ENCODE results near the gene CELF1.

The CELF1 gene

DNA sequence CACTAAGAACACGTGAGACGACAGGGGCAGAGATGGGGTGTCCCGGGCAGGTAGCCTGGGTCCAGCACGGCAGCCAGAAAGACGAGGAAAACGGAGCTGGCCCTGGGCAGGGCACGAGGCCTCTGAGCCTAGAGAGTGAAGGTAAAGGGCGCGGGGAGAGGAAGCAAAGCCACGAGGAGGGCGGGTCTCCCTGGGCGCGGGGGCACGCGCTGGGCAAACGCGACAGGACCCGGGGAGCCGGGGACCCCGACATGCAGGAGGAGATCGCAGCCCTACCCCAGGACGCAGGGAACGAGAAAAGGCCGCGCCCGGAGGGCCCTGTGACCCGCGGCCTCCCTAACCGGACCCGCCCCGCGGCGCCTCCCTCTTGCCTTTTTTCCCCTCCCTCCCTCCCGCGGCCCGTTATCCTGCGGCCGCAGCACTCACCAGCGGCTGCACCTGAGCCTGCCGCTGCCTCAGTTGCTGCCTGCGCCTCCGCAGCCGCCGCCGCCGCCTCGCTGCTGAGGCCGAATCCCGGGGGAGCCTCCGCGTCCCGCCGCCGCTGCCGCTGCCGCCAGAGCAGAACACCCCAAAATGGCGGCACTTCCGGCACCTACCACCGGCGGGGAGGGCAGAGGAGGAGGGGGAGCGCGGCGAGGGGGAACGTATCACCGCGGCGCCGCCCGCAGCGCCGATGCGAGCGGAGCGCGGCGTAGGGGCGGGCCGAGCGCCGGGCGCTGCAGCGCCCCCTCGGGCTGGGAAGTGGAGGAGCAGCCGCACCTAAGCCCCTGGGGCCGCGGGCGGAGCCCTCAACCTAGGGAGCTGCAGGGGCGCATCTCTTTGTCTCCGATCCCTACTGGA is at the start of gene CELF1:
TSS of gene CELF1 (minus strand) at position 567 of the 840 bp plus-strand sequence. CDS start 53,609 bp downstream, outside the sequence.
- DNase-seq: peak; percentile 88

DNA sequence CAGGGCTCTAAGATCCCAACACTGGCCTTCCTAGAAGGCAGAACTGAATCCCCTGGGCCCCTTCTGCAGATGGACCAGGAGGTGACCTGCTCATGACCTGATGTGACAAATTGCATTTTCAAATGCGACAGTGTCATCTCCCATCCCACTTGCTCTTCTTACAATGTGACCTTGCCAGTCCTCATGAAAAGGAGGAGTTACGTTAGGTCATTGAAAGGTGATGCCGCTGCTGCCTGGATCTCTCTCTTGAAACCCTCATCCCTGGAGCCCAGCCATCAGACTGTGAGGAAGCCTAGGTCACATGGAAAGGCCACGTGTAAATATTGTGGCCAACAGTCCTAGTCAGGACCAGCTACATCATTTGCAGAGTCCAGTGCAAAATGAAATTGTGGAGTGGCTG is 47.0 kb upstream of the CELF1 start:
- DNase-seq: no peak

DNA sequence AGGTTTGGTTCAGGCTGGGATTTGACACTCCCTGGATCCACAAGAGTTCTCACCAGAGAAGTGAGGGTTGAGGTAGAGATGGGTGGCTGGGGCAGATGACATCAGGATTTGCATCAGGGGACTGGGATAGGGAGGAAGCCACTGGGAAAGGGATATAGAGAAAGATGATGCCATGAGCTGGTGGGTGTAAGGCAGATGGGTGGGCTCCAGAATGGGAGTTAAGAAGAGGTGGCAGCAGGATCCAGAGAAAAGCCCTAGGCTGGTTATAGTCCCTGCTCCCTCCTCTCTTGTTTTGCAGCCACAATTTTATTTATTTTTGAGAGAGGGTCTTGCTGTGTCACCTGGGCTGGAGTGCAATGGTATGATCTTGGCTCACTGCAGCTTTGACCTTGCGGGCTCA is 43.0 kb upstream of the CELF1 start:
- no peak for DNase-seq

DNA sequence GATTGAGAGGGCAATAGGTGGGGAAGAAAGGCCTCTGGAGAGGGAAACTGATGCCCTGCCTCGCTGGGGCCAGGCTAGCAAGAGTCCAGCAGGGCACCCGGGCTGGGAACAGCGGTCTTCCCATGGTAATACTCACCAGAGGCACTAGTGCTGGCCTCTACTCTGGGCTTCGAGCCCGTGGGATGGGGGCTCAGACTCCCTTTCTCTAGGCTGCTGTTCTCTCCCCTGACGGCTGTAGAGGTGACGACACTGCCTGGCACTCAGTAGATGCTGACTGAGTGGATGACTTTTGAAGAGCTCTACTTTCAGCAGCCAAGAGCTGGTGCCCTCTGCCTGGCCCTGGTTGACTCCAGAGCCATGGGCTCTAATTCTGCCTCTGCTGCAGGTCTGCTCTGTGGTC is 42.1 kb upstream of the CELF1 start:
- no peak for DNase-seq

DNA sequence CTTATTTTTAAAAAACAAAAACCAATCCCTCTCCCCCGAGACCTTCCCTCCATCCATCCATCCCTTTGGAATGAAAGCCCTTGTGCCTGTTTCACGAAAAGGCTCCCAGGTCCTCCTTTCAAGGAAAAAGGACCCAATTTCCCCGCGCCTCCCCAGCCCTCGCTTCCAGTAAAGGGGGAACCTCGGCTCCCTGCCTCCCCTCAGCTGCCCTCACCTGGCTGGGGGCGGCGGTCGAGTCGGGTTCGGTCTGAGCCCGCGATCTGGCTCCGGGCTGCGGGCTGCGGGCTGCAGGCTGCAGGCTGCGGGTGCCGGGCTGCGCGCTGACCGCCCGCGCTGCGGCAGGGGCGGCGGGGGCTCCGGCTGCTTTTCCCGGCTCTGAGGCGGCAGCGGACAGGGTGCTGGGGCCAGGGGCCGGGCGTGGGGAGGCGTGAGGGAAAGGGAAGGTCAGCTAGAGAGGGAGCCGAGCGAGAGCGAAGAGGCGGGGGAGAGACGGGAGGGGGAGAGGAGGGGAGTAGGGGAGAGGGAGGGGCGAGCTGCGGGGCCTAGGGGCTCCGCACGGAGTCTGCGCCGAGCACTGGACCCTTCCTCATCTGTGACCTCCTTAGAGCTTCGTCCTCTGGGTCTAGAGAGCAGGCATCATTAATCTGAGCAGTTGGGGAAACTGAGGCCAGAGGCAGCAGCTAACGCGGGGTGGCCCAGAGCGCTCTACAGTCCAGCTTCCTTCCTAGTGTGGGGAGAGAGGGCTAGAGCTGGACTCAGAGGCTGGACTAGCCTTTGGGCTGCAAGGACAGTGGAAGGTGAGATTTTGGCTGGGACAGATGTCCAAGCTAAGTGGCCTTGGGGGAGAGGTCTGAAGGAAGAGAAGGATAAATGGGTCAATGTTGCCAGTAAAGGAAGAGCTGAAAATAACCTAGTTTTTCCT is 41.3 kb upstream of the CELF1 start, which contains the start of gene C1QTNF4:
TSS of gene C1QTNF4 (minus strand) at position 478 of the 922 bp plus-strand sequence. CDS start 3,601 bp downstream, outside the sequence.
- DNase-seq: no peak

DNA sequence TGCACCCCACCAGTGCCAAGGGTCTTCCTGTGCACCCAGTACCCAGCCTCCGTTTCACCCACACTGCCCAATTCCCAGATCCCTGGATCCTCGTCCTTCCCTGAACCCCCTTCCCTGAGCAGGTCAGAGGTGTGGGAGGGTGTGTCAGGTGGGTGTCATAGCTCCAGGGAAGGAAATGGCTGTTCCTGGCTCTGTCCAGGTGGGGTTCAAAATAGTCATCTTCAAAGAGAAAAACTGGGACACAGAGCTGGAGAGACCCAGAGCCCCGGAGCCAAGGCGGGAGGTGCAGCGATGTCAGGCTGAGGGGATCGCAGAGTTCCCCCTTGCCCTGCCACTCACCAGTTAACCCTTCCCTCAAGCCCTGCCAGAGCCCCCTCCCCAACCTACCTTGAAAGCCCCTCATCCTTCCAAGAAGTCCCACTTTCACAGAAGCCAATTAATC is 40.6 kb upstream of the CELF1 start:
- DNase-seq: no peak

DNA sequence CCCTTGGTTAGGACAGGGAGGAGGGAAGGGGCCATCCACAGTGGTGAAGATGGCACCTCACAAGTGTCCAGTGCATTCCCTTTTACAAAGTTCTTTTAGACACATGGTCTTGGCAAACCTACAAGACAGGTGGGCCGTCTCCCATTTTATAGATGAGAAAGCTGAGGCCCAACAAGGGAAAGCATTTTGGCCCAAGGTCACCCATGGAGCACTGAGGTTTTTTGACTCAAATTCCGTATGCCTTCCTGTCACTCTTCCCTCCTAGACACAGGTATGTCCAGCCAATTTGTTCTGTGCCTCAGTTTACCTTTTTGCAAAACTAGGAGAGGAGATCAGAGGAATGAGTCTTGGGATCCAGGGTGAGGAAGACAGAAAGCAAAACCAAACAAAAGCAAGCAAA is 40.0 kb upstream of the CELF1 start:
- DNase-seq: no peak

DNA sequence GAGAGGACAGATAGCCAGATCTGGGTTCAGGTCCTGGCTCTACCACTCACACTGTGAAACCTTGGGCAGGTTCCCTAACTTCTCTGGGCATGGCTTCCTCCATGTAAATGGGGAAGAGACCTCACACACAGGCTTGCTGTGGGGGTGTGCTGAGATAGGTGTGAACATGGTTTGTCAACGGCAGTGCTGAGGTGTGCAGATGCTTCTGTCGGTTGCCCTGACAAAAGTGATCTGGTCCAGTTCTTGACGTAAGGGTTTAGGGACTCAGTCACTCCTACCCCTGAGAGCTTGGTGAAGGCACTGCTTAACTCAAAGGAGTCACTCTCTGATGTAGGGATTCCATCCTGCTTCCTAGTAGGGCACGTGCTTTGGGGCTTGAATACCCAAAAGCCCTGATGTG is 39.3 kb upstream of the CELF1 start:
- DNase-seq: no peak

DNA sequence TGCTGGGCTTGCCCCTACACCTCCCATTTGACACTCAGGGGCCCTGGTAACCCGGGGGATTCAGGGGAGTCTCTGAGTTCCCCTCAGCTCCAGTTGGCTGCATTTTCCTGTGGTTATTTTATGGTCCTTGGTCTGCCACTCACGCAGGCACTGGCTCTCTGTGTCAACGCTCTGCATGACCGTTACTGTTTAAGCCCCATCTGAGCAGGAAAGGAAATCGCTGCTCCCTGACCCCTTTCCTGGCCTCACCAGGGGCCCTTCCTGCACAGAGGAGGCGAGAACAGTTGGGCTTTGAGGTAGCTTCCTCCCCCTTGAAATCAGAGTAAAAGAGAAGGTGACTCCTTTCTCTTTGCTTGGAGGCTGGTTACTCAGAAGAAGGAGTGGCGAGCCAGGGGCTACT is 38.8 kb upstream of the CELF1 start:
- no peak for DNase-seq

DNA sequence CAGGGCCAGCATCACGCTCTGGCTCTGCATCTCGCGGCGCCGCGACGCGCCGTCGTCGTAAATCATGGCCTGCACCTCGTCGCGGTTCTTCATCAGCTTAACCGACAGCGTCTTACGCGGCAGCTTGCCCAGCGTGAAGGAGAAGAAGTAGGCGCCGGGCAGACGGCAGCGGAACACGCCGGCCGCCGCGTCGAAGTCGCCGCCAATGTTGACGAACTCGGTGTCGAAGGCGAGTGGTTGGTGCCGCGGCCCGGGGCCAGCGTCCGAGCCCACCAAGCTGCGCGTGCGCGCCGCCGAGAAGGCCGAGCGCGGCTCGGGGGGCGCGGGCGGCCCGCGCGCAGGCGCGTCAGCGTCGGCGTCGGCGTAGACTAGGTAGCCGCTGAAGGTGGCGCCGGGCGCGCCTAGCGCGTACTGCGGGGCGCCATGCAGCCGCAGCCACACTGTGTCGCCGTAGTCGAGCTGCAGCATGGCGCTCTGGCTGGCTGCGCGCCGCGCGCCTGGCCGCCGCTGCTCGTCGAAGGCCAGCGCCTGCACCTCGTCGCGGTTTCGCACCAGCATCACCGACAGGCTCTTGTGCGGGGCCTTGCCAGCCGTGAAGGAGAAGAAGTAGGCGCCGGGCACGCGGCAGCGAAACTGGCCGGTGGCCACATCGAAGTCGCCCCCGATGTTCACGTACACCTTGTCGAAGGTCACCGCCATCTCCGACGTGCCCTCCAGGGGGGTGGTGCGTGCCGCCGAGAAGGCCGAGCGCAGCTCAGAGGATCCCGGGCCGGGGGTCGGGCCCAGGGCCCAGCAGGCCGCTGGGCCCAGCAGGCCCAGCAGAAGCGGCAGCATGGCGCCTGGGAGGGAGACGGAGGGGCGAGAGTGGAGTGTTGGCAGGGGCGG is 37.3 kb upstream of the CELF1 start:
- DNase-seq: no peak

DNA sequence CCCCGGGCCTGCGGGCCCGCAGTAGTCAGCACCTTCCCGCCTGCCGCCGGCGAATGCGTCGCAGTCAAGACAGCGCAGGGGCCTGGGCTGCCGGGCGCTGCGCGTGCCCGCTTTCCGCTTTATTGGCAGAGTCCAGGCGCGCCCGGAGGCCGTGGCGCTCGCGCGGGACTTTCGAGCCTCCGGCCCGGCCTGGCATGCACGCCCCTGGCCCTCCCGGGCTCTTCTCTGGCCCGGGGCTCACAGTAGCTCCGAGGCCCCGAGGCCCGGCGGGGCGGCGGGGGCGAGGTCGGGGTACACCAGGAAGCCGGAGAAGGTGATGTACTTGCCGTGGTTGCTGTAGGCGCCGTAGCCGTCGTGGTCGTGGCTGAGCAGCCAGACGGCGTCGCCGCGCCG is 36.6 kb upstream of the CELF1 start:
- no peak for DNase-seq

DNA sequence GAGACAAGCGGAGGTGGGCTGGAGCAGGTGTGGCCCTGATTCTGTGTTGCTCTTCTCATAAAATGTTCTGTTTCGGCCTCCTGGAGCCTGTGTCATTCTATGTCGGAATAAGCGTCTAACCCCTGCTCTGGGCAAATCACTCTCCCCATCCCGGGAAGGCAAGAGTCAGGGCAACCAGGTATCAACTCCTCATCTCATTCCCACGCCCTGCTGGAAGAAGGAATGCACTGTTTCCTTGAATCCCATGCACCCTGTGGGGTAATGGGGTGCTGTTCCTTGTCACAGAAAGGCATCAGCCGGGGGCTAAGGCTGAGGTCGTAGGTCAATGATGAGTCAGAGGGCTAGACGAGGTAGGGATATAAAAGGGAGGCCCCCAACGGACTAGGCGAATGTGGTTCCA is 36.2 kb upstream of the CELF1 start:
- no peak for DNase-seq

DNA sequence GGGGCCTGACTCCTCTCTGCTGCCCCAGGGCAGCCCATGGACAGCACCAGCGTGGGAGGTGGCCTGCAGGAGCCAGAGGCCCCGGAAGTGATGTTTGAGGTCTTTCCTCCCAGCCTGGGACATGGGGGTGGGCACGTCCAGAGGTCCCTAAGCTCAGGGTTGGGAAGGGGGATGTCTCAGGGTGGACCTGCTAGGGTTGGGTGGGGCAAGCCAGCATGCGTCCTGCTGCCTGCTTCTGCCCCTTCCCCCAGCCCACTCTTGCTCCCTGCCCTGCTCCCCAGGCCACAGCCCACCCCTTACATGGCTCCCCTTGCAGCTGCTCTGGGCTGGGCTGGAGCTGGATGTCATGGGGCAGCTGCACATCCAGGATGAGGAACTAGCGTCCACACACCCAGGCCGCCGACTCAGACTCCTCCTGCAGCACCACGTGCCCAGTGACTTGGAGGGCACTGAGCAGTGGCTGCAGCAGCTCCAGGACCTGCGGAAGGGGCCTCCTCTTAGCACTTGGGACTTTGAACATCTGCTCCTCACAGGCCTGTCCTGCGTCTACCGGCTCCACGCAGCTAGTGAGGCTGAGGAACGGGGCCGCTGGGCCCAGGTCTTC is 34.9 kb upstream of the CELF1 start:
- no peak for DNase-seq

DNA sequence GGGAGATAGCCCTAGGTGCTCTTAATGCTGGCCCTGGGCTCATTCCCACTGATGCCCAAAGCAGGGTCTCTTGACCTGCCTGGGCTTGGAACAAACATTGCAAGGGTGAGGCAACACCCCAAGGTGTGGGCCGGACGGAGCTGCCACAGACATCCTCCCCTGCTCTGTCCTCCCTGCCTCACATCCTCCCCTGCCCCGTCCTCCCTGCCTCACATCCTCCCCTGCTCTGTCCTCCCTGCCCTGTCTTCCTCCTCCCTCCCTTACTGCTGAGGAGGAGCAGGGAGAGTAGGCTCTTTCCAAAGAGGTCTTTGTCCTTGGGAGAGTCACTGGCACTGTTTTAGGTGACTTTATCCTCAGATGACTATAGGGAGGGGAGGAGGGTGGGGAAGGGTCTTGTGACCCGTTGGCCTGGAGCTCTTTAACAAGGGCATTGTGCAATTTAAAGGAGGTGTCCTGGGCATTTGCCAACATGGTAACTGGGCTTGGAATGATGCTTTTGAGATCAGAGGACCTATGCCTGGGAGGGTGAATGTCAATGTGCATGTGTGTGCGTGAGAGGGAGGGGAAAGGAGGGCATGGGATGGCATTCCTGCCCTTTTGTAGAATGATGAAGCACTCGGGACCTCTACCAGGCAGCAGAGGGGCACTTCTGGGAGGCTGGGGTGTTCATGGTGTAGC is 34.2 kb upstream of the CELF1 start:
- DNase-seq: no peak

DNA sequence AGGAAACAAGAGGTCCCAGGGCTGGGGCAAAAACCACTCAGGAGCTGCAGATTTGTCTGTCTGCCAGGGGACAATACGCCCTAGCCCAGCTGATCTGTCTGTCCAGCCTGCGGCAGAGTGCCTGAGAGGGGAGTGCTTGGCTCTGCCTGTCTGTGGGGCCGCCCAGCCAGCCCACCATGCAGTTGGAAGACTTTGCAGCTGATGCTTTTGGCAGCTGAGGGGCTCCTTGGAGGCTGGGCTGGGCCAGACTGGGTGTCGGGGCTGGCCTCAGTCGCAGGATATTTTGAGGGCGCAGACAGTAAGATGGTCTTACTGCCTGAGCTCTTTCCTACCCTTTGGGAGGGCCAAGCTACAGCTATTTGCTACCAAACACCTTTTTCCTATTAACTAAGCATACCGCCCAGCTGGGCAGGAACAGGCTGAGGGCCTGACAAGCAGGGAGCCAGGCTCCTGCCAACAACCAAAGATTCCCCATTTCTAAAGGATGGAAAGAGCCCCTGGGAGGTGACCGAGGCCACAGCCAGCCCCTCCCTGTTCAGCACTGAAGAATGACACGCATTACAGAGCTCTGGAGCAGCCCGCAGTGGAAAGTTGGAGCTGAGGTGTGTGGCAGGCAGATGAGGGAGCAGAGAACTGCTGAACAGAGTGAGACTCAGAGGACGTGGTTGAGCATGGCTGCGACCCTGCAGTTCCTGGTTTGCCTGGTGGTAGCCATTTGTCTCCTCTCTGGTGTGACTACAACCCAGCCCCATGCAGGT is 33.3 kb upstream of the CELF1 start, which contains the start of gene FAM180B:
TSS of gene FAM180B (plus strand) at position 581 of the 758 bp plus-strand sequence. CDS start at position 672, 91 bp downstream.
- DNase-seq: no peak

DNA sequence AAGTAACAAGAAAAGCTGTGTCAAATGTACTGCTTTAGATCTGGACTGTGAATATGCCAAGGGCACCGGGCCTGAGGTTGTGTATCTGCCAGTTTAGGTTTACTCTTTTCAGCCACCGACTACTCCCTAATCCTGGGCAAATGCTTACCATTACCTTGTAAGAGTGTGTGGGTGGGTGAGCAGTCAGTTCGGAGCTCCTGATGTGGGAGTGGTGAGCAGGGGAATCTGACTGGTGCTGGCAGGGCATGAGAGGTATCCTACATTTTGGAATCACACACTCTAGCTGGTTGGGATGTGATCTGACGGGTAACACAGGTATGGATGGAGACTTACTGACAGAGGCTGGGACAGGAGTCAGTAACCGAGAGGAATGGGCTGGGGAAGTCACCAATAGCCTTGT is 30.9 kb upstream of the CELF1 start:
- no peak for DNase-seq

DNA sequence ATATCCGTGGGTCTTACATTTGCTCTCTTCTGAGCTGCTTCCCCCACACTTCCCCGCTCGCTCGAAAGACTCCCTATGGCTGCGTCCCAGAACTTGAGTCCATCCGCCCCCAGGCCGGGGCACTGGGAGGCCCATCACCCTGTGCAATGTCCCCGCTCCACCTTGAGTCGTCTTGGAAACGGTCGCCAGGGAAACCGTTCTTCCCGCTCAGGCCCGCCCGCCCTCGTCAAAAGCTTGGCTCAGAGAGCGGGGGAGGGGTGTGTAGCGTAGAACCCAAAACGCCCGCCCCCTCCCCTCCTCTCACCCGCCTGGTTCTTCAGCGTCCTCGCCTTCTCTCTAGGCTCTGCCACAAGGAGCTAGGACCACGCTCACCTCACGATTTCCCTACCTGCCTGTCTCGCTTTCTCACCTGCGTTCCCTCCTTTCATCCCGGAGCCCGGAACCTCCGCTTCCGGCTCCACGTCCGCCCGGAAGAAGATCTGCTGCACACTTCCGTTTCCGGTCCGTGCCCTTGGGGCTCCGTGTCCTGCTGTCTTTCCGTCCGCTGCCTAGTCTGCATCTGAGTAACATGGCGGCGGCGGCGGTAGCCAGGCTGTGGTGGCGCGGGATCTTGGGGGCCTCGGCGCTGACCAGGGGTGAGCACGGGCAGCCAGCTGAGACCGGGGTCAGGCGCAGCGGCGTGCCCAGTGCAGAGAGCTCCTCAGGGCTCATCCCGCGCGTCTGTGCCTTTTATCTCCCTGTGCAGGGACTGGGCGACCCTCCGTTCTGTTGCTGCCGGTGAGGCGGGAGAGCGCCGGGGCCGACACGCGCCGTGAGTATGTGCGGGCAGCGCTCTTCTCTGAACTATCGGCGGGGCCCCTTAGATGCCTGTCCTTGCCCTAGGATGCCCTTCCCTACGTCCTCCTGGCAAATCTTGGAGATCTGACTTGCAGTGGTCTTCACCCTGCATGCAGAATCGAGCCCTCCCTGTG is 25.9 kb upstream of the CELF1 start, which contains the start of the genes KBTBD4 and NDUFS3:
TSS of gene KBTBD4 (minus strand) at position 447 of the 971 bp plus-strand sequence. CDS start at position 428, 19 bp downstream.
TSS of gene NDUFS3 (plus strand) at position 551 of the 971 bp plus-strand sequence. CDS start at position 569, 18 bp downstream.
- DNase-seq: peak; percentile 68

DNA sequence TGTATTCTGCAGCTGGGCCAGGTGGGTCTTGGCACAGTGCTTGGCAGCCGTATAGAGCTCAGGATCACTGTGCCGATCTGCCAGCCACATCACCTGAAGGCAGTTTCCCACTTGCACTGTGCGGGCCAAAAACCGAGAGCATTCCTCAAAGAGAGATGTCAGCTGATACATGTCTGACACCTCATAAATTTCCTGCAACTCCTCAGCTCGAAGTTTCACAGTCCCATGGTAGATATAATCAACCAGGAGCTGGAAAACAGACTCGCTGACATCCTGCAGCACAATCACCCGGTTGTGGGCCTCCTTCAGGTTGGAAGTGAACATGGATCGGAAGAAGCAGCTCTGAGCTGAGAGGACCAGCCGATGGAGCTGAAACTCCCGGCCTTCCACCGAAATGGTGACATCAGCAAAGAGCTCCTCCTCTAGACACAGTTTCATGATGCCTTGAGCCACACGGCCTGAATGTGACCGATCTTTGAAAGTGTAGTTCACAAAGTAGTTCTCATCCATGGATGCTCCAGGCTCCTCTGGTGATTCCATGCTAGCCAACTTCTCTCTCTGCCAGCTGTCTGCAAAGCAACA is 24.6 kb upstream of the CELF1 start:
- DNase-seq: no peak

DNA sequence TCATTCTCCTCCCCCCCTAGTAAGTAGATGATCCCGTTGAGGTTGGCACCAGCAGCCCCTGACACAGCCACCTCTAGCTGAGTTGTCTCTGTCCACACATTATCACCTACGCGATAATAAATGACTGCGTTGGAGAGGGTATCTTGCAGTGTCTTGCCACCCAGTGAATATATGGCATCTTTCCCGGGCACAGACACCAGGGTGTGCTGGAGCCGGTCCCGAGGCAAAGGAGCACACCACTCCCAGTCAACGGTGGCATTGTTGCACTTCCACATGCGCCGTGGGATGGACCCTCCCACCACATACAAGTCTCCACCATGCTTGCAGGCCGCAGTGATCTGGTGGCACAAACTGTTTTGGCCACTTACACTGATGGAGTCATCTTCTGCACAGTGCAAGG is 20.4 kb upstream of the CELF1 start:
- DNase-seq: no peak
